ENCODE results near the gene SLC9A7. TPM values are rescaled to one million over a fixed set of nuclear protein-coding genes. Genes with fewer than 3 reads are reported as not detected.
"Not testable (repeated sequence)": the region's sequence is repeated elsewhere in the genome, so short reads cannot be mapped to it uniquely, and the experiment has no call there.

Gene SLC9A7
- total RNA-seq, 1 experiment from 2014 or later: 0.63 TPM

DNA sequence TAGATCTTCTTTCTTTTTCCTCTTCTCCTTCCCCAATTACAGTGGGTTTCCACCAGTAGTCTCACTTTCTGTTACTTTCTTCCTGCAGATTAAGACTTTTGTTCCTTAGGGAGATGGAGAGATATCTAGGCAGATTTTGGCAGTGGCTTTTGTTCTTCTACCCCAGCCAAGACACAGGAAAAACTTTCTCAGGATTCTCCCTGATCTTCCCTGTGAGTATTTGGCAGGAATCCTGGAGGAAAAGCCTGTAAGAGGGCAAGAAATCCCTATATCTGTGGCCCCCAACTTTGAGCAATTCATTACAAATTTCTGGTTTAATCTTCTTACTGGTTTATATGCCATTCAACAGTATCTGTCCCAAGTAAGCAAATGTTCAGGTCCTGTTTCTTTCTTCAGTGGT, 21.9 kb downstream of the SLC9A7 start:
- Histone ChIP-seq H3K4me1 (replicated peaks) (no peaks in the 10 kb centered on the region), H3K9me3 (replicated peaks) (no peaks in the 10 kb centered on the region)
- DNase-seq (ENCODE audit: low read depth in 1 of 2, low spot score in 2 of 2): no peak

DNA sequence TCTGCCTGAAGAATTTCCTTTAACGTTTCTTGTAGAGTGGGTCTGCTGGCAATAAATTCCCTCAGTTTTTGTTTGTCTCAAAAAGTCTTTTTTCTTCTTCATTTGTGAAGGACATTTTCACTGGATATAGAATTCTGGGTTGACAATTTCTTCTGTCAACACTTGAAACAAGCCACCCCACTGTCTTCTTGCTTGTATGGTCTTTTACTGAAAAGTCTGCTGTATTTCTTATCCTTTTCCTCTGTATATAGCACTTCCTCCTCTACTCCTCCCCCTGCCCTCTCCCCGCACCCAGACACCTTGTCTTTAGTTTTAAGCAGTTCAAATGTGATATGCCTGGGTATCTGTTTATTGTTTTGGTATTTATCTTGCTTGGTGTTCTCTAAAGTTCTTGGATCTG, 23.3 kb downstream of the SLC9A7 start:
- Histone ChIP-seq H3K9me3 (replicated peaks) (no peaks in the 10 kb centered on the region), H3K36me3 (no peaks in the 10 kb centered on the region), H3K27ac (no peak overlapping the region), H3K4me3 (no peak overlapping the region), H3K4me1 (replicated peaks) (no peaks in the 10 kb centered on the region), H3K27me3 (replicated peaks) (no peaks in the 10 kb centered on the region)
- no peak for DNase-seq (ENCODE audit: low read depth in 1 of 2, low spot score in 2 of 2)

More for the DNA sequence above, 21.9 kb downstream of the SLC9A7 start:
- H3K27ac ChIP-seq: no peak overlapping the region
- H3K36me3 ChIP-seq: no peaks in the 10 kb centered on the region
- H3K4me3 ChIP-seq: no peak overlapping the region
- H3K27me3 ChIP-seq (replicated peaks): no peaks in the 10 kb centered on the region

DNA sequence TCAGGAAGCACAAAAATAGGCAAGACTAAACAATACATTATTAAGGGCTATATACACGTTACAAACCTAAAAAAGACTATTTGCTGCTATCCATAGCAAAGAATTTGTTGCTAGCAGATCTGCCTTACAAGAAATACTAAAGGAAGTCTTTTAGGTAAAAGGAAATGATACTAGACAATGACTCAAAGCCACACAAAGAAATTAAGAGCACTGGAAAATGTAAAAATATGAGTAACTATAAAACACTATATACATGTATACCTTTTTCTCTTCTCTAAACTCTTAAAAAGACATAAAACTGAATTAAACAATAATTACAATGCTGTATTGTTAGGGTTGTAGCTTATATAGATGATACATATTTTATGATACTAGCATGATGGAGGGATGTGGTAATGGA, 25.7 kb downstream of the SLC9A7 start:
- H3K4me3 ChIP-seq: no peak overlapping the region
- no peak overlapping the region for H3K27ac ChIP-seq
- H3K36me3 ChIP-seq: no peaks in the 10 kb centered on the region
- no peaks in the 10 kb centered on the region for H3K27me3 ChIP-seq (replicated peaks)
- no peaks in the 10 kb centered on the region for H3K4me1 ChIP-seq (replicated peaks)
- DNase-seq (ENCODE audit: low read depth in 1 of 2, low spot score in 2 of 2): no peak
- no peaks in the 10 kb centered on the region for H3K9me3 ChIP-seq (replicated peaks)

DNA sequence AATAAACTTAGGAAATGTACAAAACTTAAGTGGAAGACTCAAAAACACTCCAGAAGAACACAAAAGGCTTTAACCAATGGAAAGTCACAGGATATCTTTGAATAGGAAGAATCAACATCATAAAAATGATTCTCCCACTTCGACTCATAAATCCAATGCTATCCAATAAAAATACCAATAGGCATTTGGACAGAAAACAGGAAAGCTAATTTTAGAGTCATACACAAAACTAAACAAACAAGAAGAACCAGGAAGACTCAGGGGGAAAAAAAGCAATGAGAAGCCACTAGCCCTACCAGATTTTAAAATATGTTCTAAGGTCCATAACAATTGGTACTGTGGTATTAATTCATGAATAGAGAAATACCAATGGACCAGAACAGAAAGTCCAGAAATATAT, 28.2 kb downstream of the SLC9A7 start:
- no peak for DNase-seq (ENCODE audit: low read depth in 1 of 2, low spot score in 2 of 2)
- H3K27ac ChIP-seq: no peak overlapping the region

DNA sequence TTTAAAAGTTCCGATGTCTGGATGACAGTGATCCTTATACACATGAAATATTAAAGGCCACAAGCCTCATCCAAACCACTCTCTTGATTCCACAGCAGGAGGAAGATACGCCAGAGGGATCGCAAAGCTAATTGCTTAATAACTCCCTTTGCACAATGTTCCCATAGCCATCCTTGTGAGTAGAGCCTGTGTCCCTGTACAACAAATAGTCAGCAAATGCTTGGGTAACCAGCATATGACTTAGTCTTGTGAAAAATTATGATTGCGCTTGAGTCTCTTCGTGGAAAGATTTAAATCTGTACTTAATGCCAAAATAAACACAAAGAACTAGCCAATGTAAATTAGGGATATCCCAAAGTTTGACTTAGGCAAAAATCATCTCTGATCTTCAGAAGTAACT, 31.5 kb downstream of the SLC9A7 start:
- Histone ChIP-seq H3K4me3 (no peak overlapping the region), H3K27me3 (replicated peaks) (no peaks in the 10 kb centered on the region), H3K9me3 (replicated peaks) (no peaks in the 10 kb centered on the region), H3K27ac (no peak overlapping the region), H3K36me3 (no peaks in the 10 kb centered on the region), H3K4me1 (replicated peaks) (no peaks in the 10 kb centered on the region)
- DNase-seq (ENCODE audit: low read depth in 1 of 2, low spot score in 2 of 2): no peak

More for the DNA sequence above, 28.2 kb downstream of the SLC9A7 start:
- H3K4me3 ChIP-seq: no peak overlapping the region
- no peaks in the 10 kb centered on the region for H3K36me3 ChIP-seq
- no peaks in the 10 kb centered on the region for H3K4me1 ChIP-seq (replicated peaks)
- no peaks in the 10 kb centered on the region for H3K27me3 ChIP-seq (replicated peaks)
- no peaks in the 10 kb centered on the region for H3K9me3 ChIP-seq (replicated peaks)

DNA sequence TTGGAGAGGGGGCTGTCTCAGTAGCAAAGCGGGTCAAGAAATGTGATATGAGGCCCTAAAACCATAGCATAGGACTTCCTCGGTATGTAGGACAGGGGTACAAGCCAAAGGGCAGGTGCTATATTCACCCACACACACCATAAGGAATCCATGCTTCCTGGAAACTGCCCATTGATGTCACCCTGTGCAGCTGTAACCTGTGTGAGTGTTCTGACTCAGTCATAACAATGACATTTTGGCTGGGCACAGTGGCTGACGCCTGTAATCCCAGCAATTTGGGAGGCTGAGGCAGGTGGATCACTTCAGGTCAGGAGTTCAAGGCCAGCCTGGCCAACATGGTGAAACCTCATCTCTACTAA, 35.4 kb downstream of the SLC9A7 start:
- H3K4me3 ChIP-seq; DNase-seq (ENCODE audit: low read depth in 1 of 2, low spot score in 2 of 2); H3K27me3 ChIP-seq (replicated peaks); H3K4me1 ChIP-seq (replicated peaks); H3K9me3 ChIP-seq (replicated peaks); H3K27ac ChIP-seq; H3K36me3 ChIP-seq: not testable (repeated sequence)

DNA sequence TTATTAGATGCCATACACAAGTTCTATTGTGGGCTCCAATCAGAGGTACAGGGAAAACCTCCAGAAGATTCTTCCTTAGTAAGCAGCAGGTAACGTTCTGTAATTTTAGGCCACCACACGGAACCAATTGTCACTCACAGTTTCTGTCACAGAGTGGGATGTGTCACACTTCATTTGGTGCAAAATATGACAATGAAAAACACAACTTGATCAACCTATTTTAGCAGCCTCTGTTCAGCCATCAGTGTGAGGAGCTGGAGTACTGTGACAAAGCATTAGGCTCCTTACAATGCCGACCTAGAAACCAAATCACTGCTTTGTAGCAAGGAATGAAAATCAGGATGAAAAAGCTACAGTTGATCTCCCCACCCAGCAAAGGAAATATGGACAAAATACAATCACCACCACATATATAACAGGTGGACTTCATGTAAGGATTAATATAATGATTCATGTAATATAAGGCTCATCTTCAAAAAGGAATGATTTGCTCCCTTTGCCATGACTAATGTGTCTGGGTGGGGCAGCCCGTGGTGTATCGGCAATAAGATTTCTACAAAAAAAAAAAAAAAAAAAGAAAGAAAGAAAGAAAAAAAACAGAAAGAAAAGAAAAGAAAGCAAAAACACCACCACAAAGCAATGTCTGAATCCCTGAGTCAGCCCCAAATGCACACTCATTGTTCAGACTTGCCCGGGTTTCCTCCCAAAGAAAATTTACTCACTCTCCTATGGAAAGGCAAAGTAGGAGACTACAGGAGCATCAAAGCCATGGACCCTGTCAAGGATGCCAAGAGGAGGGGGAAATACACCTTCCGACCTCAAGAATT, 36.0 kb downstream of the SLC9A7 start:
- no peaks in the 10 kb centered on the region for H3K36me3 ChIP-seq
- no peak overlapping the region for H3K27ac ChIP-seq
- H3K9me3 ChIP-seq (replicated peaks): no peaks in the 10 kb centered on the region
- no peak overlapping the region for H3K4me3 ChIP-seq
- no peaks in the 10 kb centered on the region for H3K27me3 ChIP-seq (replicated peaks)
- DNase-seq (ENCODE audit: low read depth in 1 of 2, low spot score in 2 of 2): no peak
- no peaks in the 10 kb centered on the region for H3K4me1 ChIP-seq (replicated peaks)

DNA sequence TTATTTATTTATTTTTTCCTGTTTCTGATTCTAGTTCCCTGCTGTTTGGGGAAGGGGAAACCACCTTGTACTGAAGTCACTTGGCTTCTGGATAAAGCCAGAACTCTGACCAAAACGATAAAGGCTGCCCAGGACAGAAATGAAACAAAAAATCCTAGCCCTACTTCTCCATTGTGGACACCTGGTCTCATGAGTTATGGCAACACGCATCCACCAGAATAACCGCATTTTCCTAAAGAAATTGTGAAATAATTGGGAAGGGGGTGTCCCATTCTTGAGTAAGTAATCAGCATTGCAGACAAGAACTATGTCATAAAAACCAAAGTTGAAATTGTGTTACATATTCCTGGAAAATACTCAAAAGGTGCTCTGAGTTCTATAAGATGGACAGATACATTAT, 42.1 kb downstream of the SLC9A7 start:
- H3K9me3 ChIP-seq (replicated peaks): no peaks in the 10 kb centered on the region
- DNase-seq (ENCODE audit: low read depth in 1 of 2, low spot score in 2 of 2): no peak

DNA sequence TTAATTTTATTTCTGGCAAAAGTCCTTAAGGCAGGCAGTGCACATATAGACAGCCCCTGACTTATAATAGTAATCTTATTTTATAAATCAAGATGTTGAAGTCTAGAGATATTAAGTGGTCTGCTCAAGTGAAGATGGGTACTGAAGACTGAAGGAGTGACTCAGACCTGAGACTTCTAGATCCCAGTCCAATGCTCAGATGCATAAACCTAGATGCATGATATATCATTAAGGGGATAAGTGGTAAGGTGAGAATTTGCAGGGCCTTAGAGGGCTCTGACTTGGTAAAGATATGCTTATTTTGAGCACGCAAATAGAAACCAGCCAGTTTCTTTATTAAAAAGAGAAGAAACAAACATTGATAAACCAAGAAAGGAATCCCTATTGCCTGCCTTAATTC, 42.9 kb downstream of the SLC9A7 start:
- no peaks in the 10 kb centered on the region for H3K36me3 ChIP-seq
- no peak overlapping the region for H3K27ac ChIP-seq
- no peaks in the 10 kb centered on the region for H3K4me1 ChIP-seq (replicated peaks)
- H3K27me3 ChIP-seq (replicated peaks): no peaks in the 10 kb centered on the region
- no peak for DNase-seq (ENCODE audit: low read depth in 1 of 2, low spot score in 2 of 2)
- H3K9me3 ChIP-seq (replicated peaks): no peaks in the 10 kb centered on the region
- H3K4me3 ChIP-seq: no peak overlapping the region

More for the DNA sequence above, 42.1 kb downstream of the SLC9A7 start:
- Histone ChIP-seq H3K36me3 (no peaks in the 10 kb centered on the region), H3K4me1 (replicated peaks) (no peaks in the 10 kb centered on the region), H3K4me3 (no peak overlapping the region), H3K27ac (no peak overlapping the region), H3K27me3 (replicated peaks) (no peaks in the 10 kb centered on the region)

DNA sequence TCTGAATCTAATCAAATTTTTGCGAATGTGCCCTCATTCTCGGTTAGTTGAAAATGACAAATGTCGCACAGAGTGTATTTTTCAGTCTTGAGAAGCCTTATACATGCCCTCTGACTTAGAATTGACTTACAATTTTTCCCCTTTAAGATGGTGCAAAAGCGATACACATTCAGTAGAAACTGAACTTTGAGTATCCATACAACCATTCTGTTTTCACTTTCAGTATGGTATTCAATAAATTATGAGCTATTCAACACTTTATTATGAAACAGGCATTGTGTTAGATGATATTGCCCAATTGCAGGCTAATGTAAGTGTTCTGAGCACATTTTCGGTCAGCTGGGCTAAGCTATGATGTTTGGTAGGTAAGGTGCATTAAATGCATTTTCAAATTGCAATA, 43.4 kb downstream of the SLC9A7 start:
- no peak for DNase-seq (ENCODE audit: low read depth in 1 of 2, low spot score in 2 of 2)
- H3K4me3 ChIP-seq: no peak overlapping the region
- H3K27me3 ChIP-seq (replicated peaks): no peaks in the 10 kb centered on the region

DNA sequence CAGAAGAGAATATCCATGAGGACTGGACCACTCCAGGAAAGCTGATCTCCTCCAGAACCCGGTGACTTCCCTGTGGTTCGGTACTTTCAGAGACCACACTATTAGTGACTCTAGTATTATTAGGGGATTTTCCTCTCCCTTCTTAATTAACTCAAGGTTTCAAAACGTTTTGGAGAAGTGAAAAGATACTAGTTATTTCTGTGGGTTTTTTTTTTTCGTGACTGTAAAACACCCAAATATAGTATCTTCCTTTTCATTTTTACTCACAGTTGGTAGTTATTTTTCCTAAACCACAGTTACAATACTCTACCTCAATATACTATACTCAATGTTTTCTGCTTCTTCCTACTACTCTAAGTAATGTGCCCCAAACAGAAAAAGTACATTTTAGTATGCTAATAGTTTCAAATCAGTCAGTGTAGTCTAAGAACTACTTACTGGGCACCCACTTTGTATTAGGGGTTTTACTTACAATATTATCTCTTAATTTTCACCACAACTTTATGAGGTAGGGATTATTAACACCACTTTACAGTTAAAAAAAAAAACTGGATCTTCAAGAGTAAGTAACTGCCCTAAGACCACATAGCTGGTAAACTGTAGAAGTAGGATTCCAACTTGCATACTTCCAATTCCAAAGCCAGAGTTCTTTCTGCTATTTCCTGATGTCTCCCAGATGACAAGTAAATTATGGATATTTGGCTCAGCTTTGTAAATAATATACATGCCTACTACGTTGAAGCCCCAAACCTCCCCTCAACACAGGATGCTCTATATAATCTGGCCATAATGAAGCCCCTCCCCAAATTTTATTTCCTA, 45.0 kb downstream of the SLC9A7 start:
- Histone ChIP-seq H3K9me3 (replicated peaks) (no peaks in the 10 kb centered on the region), H3K4me1 (replicated peaks) (no peaks in the 10 kb centered on the region), H3K4me3 (no peak overlapping the region), H3K36me3 (no peaks in the 10 kb centered on the region), H3K27ac (no peak overlapping the region), H3K27me3 (replicated peaks) (no peaks in the 10 kb centered on the region)
- no peak for DNase-seq (ENCODE audit: low read depth in 1 of 2, low spot score in 2 of 2)

More for the DNA sequence above, 43.4 kb downstream of the SLC9A7 start:
- Histone ChIP-seq H3K27ac (no peak overlapping the region), H3K9me3 (replicated peaks) (no peaks in the 10 kb centered on the region), H3K4me1 (replicated peaks) (no peaks in the 10 kb centered on the region), H3K36me3 (no peaks in the 10 kb centered on the region)

DNA sequence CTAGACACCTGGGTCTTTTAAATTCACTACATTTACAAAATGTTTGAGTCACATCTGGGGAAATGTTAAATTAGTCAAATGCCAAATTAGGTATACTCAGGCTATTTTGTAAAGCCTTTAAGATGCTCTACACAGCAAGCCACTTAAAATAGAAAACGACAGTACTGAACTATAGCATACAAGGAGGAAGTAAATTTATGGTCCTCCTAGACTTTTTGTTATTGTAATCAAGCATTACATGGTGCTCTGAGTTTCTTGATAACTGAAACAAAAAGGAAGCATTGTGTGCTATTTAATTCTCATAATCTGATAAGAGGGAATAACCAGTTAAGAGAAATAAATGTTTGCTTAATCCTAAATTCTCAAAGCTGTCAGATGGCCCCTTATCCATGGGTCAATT, 46.2 kb downstream of the SLC9A7 start:
- Histone ChIP-seq H3K27me3 (replicated peaks) (no peaks in the 10 kb centered on the region), H3K4me3 (no peak overlapping the region), H3K27ac (no peak overlapping the region), H3K36me3 (no peaks in the 10 kb centered on the region), H3K4me1 (replicated peaks) (no peaks in the 10 kb centered on the region), H3K9me3 (replicated peaks) (no peaks in the 10 kb centered on the region)
- DNase-seq (ENCODE audit: low read depth in 1 of 2, low spot score in 2 of 2): no peak

DNA sequence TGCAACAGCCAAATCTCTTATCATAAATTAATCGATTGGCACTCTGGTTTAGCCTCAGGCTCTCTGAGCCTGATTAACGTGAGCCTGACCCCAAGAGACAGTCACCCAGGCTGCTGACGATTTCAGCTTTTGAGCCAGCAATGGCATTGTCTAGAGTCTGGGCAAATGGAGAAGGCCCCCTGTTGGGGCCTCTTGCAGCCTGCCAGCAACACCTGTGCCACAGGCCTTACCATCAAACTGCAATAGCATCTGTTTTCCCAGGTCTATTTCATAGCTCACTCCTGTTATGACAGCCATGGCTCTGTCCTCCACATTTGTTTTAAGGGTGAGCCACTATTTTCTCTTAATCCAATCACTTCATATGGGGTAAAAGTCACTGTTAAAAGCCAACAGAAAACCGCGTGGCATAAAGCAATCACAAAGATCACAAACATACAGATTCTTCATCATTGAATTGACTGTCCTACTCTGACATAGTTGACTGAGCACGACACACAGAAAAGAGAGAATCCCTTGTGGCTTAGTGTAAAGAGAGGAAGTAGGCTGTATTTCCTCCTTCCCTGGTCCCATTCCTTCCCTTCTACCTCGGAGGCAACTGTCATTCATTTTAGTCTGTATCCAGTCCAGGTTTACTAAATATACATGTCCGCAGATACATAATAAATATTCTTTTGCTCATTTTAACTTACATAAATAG, 47.8 kb downstream of the SLC9A7 start:
- H3K36me3 ChIP-seq: no peaks in the 10 kb centered on the region
- no peak overlapping the region for H3K27ac ChIP-seq
- H3K27me3 ChIP-seq (replicated peaks): no peaks in the 10 kb centered on the region
- no peak overlapping the region for H3K4me3 ChIP-seq
- H3K9me3 ChIP-seq (replicated peaks): no peaks in the 10 kb centered on the region
- H3K4me1 ChIP-seq (replicated peaks): no peaks in the 10 kb centered on the region
- DNase-seq (ENCODE audit: low read depth in 1 of 2, low spot score in 2 of 2): no peak

DNA sequence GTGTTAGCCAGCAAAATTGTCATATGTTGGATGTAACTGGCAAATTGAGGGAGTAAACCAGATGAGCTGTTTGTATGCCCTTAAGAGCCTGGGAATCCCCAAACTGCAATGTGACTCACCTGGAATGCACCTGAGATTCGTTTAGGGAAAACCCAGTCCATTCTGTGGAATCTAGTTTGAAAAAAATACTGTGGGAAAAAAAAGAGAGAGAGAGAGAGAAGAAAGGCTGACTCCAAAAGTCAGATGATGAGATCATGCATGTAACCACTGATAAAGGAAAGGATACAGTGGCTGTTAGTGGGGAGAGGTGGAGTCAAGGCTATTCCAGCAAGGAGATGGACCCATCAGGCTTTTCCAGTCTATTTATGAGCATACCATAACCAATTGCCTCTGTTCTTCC, 48.5 kb downstream of the SLC9A7 start:
- no peak overlapping the region for H3K27ac ChIP-seq
- no peaks in the 10 kb centered on the region for H3K9me3 ChIP-seq (replicated peaks)
- H3K4me3 ChIP-seq: no peak overlapping the region
- no peaks in the 10 kb centered on the region for H3K4me1 ChIP-seq (replicated peaks)
- no peak for DNase-seq (ENCODE audit: low read depth in 1 of 2, low spot score in 2 of 2)
- no peaks in the 10 kb centered on the region for H3K36me3 ChIP-seq
- no peaks in the 10 kb centered on the region for H3K27me3 ChIP-seq (replicated peaks)

All from SJSA1 (cell line).